OCI-M2 (cell line): ENCODE results near the gene OR2M5.

ENCODE experiments used
- DNase-seq: peaks from one replicate; lab custom pipeline; 2025; ENCODE audit not compliant: unreplicated experiment; lab: John Stamatoyannopoulos, UW

Gene OR2M5

GRCh38 chr1:248144513-248145198 lies at the start of gene OR2M5:
Gene OR2M5 (plus strand): TSS chr1:248145148. CDS start chr1:248145148, 0 bp downstream.
- DNase-seq = no peak

DNA sequence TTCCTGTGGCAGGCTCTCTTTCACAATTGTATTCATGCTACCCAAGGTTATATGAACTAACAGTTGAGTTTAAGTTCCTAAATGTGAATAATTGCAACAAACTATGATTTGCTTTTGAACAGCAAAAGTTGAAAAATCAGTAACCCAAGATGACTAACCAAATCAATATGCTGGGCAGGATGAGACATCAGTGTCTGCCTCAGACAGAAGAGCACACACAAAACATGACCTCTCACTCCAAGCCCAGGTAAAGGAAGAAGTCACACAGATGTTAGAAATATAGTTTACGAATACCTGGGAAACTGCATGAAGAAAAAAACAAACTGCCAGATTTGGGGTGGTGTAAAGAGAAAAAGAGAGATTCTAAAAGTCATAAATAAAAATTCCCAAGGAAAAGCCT lies 46.4 kb upstream of the OR2M5 start:
- DNase-seq = no peak

GRCh38 chr1:248102847-248103246 lies 42.1 kb upstream of the OR2M5 start:
- DNase-seq = no peak

- no peak for DNase-seq
Observed at GRCh38 chr1:248111157-248111556, 33.8 kb upstream of the OR2M5 start.

- DNase-seq = no peak
Observed at GRCh38 chr1:248114890-248115289, 30.1 kb upstream of the OR2M5 start.

DNA sequence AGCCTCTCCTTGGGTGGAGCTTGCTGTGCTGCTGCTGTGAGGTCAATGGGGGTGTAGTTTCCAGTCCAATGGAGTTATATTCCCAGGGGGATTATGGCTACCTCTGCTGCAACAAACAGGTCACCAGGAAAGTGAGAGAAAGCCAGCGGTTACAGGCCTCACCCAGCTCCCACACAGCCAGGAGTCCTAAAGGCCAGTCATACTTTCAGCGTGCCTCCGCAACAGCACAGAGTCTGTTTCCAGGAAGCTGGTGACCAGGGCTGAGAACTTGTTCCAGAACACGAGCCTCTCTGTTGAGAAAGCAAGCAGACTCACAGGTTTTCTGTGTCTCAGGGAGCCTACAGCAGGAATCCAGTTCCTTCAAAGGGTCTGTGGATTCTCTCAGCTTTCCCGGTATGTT lies 17.3 kb upstream of the OR2M5 start:
- DNase-seq = no peak

DNA sequence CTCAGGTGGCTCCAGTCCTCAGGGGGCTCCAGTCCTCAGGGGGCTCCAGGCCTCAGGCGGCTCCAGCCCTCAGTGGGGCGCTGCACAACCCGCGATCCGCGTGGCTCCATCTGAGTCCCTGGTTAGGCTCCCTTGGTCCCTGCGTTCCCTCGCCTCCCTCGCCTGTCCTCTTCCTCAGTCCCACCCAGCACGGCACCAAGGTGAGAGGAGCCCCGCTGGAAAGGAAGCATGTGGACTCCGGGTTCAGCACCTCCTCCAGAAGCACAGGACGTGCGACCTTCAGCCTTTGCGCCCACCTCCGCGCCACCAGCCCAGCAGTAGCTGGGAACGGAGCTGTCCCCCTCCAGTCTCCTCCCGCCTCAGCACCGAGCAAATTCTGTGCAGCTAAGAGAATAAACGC lies 8.1 kb upstream of the OR2M5 start:
- DNase-seq = no peak

DNA sequence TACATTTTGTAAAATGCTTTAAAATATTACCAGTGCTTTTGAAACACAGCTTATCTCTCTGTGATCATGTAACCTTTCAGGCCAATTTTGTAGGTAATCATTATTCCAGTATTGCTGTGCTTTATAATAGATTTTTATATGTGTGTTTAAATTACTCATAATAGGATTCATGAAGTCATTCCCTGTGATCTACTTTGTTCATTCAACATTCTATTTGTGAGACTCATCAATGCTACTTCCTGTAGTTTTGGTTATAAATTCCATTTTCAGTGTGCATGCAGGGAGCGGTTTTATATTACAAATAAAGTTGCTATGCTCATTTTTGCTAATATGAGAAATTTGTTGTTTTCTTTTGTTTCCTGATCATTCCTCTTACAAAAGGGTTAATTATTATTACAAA lies 4.1 kb upstream of the OR2M5 start:
- DNase-seq = no peak

- DNase-seq = no peak
Observed at GRCh38 chr1:248143311-248143710, 1.6 kb upstream of the OR2M5 start.

DNA sequence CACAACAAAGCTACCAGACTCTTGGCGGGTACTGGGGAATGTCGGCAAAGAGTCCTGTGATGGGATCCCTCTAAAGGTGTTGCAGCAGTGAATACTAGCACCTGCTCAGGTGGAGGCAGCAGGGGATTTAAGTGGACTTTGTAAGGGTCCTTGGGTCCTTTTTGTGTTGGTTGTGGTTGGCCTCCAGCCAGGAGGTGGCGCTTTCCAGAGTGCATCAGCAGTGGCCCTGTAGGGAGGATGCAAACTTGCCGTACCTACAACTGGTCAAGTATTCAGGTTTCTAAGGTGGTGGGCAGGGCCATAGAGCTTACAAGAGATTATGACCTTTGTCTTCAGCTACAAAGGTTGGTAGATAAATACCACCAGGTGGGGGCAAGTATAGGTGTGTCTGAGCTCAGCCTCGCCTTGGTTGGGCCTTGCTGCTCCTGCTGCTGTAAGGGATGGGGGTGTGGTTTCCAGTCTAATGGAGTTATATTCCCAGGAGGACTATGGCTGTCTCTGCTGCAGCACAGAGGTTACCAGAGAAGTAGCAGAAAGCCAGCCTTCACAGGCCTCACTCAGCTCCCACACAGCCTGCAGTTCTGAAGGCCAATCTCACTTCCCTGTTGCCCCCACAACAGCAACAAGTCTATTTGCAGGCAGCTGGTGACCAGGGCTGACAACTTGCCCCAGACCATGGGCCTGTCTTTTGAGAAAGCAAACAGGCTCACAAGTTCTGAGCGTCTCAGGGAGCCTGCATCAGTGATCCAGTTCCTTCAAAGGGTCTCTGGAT lies 7.3 kb downstream of the OR2M5 start:
- no peak for DNase-seq

DNA sequence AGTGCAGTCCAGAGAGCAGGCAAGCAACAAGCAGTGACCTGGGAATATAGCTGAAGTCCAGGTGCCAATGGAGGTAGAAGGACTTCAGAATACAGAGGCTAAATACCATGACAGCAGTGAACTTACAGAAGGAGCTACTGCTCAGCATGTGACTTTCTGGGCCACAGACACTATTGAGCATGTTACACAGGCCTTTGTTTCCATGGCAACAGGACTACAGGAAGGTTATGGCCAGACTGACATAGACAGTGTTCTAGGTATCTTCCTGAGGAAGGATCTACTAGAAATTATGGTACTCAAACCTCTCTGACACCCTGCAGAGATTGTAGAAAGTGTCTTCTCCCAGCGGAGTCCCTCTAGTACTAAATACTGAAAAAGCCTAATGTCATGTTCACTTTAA lies 11.0 kb downstream of the OR2M5 start:
- DNase-seq = no peak

GRCh38 chr1:248158758-248159157 lies 13.8 kb downstream of the OR2M5 start:
- DNase-seq = no peak

DNA sequence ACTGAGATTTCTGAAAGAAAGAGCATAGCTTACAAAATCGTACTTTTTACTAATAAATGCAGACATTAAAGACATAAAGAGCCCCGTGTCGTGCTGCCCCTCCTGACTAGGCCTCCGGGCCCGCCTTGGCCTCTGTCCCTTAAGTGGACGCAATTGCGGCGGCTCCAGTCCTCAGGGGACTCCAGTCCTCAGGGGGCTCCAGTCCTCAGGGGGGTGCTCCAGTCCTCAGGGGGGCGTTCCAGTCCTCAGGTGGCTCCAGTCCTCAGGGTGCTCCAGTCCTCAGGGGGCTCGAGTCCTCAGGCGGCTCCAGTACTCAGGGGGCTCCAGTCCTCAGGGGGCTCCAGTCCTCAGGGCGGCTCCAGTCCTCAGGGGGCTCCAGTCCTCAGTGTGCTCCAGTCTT lies 19.1 kb downstream of the OR2M5 start:
- no peak for DNase-seq

GRCh38 chr1:248165186-248165585 lies 20.2 kb downstream of the OR2M5 start:
- no peak for DNase-seq

DNA sequence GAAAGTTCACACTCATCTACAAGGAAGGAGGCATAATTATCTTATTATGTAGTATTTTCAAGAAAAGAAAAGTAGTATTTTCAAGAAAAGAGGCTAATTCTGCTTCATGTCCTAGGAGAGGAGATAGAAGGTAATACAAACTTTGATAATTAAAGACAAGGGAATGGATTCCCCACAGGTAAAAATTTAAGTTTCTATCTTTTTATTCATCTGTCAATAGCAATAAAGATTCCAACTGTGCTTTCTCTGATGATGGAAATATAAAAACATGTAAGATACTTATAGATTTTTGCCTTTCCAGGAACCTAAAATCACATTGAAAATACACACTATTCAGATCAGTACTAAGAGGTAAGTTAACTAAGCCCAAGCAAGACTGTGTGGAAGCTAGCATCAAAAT lies 29.6 kb downstream of the OR2M5 start, which contains the start of gene OR2M2:
Gene OR2M2, plus strand, starts transcription at position 301 of the 400 bp plus-strand sequence. CDS start 5,165 bp downstream, outside the sequence.
- DNase-seq = no peak

DNA sequence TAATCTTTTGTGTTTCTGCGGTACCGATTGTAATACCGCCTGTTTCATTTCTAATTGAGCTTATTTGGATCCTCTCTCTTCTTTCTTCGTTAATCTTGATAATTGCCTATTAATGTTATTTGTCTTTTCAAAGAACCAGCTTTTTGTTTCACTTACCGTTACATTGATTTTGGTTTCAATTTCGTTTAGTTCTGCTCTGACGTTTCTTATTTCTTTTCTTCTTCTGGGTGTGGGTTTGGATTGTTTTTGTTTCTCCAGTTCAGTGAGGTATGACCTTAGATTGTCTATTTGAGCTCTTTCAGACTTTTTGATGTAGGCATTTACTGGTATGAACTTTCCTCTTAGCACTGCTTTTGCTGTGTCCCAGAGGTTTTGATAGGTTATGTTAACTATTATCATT lies 39.0 kb downstream of the OR2M5 start:
- no peak for DNase-seq

DNA sequence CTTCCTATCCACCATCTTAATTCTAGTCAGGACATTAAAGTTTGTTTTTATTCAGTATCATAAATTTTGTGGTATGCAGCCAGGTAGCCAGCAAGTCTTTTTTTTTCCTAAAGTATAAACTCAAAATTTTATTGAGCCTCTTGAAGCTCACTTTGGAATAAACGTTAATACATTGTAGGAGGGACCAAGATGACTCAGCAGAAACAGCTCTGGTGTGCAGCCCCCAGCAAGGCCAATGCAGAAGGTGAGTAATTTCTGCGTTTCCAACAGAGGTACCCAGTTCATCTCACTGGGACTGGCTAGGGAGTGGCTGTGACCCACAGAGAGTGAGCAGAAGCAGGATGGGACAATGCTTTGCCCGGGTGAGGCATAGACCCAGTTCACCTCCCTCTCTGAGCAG lies 42.4 kb downstream of the OR2M5 start:
- no peak for DNase-seq

DNA sequence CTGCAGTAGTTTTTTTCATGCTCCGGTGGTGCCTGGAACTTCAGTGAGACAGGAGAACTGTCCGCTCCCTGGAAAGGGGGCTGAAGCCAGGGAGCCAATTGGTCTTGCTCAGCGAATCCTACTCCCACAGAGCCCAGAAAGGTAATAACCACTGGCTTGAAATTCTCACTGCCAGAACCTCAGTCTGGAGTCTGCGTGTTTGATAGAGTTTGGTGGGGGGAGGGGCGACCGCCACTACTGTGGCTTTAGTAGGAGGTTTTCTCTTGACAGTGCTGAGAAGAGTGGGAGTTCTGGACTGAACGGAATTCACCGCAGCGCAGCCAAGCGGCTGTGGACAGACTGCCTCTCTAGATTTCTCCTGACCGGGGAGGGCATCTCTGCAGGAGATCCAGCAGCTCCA lies 44.1 kb downstream of the OR2M5 start:
- DNase-seq = no peak

- no peak for DNase-seq
Observed at GRCh38 chr1:248194117-248194516, 49.2 kb downstream of the OR2M5 start.
